GM12872 (cell line): ENCODE measurements around the gene SPATA18.

Experiments used
- TF ChIP-seq, protein P1 (sequence below): IDR thresholded peaks from 3 replicates; pipeline ENCODE4 v1.5.1; 2011; ENCODE audit warnings: low read depth, mild to moderate bottlenecking, low read length, moderate library complexity; ENCODE audit not compliant: insufficient read depth

SPATA18 gene

DNA sequence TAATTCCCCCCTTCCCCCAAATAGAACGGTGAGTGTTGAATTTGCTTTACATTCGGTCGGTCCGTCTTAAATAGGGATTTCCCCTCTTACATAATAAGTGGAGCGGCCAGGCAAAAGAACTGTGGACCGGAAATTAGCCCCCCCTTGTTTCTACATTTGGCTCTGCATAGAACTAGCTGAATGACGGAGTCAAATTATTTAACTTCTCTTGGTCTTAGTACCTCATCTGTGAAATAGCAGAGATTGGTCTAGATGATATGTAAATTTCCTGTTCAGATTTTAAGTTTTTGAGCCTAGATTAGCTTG, 1.3 kb downstream of the SPATA18 start:
- TF ChIP-seq, protein P1, sequence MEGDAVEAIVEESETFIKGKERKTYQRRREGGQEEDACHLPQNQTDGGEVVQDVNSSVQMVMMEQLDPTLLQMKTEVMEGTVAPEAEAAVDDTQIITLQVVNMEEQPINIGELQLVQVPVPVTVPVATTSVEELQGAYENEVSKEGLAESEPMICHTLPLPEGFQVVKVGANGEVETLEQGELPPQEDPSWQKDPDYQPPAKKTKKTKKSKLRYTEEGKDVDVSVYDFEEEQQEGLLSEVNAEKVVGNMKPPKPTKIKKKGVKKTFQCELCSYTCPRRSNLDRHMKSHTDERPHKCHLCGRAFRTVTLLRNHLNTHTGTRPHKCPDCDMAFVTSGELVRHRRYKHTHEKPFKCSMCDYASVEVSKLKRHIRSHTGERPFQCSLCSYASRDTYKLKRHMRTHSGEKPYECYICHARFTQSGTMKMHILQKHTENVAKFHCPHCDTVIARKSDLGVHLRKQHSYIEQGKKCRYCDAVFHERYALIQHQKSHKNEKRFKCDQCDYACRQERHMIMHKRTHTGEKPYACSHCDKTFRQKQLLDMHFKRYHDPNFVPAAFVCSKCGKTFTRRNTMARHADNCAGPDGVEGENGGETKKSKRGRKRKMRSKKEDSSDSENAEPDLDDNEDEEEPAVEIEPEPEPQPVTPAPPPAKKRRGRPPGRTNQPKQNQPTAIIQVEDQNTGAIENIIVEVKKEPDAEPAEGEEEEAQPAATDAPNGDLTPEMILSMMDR = no peak

GRCh38 chr4:52054254-52054653, 3.1 kb downstream of the SPATA18 start:
- TF ChIP-seq, protein P1 = no peak

GRCh38 chr4:52057196-52057595, 6.1 kb downstream of the SPATA18 start:
- TF ChIP-seq, protein P1 = no peak

DNA sequence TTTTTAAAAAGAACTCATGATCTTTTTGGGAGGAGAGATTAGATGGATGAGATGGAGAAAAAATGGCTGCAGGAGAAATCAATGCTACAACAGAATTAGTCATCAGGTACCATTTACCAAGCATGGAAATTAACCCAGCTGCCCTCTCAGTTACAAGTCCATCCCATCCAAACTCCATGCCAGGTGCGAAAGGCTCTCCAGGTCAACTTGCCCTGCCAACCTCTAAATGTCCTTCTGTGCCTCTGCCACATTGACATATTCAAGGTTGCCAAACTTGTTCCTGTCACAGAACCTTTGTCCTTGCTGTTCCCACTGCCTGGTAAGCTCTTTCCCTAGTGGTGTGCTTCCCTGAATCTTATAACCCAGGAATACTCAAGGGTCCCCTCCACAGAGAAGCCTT, 7.2 kb downstream of the SPATA18 start:
- TF ChIP-seq, protein P1 = no peak

DNA sequence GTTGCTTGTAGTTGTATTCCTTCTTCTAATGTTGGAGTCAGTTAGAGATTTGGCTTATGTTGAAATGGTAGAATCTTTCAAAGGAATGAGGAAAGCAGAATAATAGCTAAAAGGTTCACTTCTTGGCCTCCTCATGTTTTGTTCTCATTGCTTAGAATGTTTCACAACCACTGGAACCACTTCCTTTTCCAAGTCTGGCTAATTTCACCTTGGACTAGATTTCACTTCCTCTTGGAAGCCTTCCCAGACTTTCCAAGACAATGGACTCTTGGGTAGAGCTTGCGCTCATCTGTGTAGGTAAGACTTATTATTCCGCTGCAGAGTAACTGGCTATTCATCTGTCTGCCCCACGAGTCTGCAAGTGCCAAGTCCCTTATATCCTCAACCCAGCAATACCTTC, 8.3 kb downstream of the SPATA18 start:
- TF ChIP-seq, protein P1 = no peak

DNA sequence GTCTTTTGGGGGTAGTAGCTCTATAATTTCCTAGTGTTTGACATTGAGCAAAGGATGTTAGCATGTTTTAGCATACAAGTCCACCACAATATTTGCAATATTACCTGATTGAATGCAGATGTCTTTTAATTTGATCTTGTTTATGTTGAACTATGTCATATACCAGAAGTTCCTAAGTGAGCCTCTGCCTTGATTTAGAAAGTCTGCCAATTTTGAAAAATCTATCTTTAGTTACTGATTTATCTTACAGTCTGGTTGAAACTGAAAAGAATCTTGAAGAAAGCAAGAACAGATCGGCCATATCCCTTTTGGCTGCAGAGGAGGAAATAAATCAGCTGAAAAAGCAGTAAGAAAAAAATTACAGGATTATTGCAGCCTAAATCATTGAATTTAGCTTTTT, 18.5 kb downstream of the SPATA18 start:
- TF ChIP-seq, protein P1 = no peak

DNA sequence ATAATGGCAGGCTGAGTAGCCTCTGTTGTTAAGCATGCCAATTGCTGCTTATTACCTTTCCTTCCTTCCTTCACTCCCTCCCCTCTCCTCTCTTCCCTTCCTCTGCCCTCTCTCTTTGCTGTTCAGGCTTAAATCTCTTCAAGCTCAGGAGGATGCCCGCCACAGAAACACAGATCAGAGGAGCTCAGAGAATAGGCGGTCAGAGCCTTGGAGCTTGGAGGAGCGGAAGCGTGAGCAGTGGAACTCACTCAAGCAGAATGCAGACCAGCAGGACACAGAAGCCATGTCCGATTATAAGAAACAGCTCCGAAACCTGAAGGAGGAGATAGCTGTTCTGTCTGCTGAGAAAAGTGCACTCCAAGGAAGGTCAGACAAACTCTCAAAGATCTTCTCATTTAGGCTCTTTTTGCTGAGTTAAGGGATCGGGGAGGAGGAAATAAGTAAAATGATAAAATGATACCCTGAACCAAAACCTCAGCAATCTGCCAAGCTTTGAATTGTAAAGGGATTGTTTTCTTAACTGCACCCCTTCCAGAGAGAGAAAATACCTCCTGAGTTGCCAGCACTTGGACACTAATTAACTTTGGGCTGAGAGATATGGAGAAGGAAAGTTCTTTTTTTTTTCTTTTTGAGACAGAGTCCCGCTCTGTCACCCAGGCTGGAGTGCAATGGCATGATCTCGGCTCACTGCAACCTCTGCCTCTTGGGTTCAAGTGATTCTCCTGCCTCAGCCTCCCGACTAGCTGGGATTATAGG, 20.9 kb downstream of the SPATA18 start:
- TF ChIP-seq, protein P1 = no peak
